ENCODE results near the gene IFI27L1.

Gene IFI27L1, protein sequence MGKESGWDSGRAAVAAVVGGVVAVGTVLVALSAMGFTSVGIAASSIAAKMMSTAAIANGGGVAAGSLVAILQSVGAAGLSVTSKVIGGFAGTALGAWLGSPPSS

DNA sequence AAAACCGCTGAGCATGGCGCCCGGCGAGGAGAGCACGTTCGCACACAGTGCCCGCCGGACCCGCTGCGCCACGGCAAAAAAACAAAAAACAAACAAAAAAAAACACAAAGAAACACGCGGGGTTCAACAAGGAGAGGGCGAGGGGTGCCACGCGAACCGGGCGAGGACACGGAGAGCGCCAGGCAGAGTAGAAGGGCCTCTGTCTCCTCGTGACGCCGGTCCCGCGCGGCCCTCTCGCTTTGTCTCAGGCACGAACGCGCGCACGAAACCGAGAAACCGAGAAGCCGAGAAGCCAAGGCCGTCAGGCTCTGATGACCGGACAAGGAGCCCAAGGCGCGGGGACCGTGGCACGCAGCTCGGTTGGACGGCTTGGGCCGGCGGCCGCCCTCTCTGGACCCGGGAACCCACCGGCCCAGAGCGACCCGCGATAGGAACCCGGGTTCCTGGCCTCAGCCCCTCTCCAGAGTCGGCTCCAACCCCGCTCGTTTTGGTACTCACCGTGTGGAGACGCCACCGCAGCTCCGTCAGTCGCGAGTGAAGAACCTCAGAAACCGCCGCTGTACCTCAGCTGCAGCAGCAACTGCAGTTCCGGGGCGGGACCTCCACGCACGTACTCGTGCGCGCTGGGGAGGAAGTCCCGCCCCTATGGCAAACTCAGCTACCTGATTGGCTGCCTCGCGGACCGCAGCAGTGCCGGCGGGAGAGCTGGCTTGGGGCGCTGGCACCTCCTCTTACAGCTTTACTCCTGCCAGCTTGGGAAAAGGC, at the start of gene IFI27L1, which contains the start of gene DDX24:
TSS of gene IFI27L1 (plus strand) at position 690 of the 765 bp plus-strand sequence. CDS start 15,628 bp downstream, outside the sequence.
TSS of gene DDX24 (minus strand) at position 582 of the 765 bp plus-strand sequence. CDS start 1,460 bp downstream, outside the sequence.
- DNase-seq (ENCODE audit: low read depth in 2 of 2), result peak; percentile 94 to 96

DNA sequence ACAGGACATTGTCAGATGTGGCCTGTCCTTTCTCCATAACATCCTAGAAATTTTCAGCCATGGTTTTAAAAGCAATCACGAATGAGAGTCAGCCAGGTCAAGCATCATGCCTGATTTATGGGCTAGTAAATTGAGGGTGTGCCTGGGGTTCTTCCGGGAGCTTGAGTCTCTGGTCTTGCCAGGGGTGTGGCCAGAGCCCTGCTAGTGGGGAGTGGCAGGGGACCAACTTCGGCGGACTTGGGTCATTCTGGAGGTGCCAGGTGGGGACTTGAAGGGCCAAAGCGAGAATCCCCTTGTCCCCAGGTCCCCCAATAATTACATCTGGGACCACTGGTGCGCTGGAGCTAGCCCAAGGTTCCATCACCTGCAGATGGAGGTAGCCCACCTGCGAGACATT, 49.2 kb upstream of the IFI27L1 start:
- no peak for DNase-seq (ENCODE audit: low read depth in 2 of 2)

DNA sequence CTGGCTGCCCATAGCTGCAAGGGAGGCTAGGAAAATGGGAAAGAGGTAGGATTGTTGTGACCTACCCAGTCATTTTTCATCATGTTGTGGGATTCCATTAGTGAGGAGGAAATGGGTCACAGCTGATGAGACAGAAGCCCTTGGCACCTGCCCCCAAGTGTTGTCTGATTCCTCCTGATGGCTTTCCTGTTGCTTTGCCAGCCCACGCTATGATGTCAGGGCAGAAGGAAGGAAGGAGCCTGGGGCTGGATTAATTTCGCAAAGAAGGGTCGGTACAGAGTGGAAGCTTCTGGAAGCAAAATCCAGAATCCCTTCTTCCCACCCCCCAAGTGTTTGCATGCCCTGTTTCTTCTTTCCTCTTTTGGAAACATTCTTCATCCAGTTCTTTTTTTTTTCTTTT, 46.2 kb upstream of the IFI27L1 start:
- DNase-seq (ENCODE audit: low read depth in 2 of 2), result no peak

DNA sequence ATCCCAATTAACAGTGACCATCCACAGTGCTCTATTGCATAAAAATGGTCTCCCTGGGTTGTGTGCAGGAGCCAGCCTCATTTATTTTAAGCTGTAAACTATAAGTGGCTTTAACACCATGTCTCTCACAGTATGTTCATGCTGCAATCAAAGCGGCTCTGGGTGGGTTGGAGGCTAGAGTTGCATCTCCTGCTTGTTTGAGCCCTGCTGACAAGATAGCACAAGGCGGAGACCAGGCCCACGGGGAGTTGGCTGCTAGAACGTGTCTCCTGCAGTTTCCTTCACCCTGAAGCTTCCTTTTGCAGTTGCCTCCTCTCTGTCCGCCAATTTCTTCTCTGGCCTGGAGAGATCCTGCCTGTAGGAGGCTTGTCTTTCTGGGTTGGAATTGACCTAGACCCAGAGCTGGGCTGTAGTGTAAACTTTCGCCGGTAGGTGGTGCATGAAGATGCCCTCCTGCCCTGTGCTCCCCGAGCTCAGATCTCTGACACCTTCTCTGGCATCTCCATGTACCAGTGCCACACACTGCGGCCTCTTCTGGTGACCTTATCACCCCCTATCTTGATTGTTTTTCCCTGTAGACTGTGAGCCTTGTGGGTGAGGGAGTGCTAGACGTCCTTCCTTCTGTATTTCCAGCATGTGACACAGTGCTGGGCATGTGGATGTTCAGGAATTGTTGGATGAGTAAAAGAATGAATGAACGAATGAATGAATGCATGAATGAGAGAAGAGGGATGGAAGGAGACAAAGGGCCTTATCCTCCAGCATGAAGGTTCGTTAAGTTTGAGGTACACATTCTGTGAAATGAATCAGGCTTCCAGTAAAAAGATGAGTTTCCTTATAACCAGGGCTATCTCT, 44.6 kb upstream of the IFI27L1 start:
- peak; percentile 56 to 77 for DNase-seq (ENCODE audit: low read depth in 2 of 2)

DNA sequence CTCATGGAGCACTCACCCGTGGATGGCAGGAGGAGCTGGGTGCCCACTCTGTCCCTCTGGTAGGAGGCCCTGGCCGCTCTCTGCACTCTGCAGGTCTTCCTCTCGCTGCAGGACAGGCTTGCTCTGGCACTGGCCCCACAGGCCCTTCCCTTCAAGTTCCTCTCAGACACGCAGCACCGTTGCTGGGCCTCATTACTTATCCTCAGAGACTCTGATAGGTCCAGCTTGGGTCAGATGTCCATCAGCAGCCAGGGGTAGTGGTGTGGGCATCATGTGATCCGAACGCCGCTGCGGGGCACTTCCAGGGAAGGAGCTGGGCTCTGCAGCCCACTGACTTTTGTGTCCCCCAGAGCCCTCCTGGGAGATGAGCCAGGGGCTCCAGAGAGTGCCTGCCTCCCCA, 43.2 kb upstream of the IFI27L1 start:
- DNase-seq (ENCODE audit: low read depth in 2 of 2), result no peak

DNA sequence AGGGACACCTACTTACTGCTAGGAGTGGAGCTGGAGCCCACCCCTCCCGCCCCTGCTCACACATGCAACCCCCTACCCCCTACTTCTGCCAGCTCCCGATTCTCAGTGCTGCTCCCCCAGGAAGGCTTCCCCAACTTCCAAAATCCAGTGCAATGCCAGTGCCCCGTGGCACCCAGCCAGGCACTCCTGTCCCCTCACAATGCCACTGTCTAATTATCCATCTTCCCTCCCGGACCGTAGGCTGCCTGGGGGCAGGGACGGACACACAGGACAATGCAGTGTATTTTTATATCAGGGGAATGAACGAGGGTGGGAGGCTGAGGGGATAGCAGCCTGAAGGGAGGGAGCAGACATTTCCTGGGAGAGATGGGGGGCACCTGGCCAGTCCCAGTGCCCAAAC, 42.6 kb upstream of the IFI27L1 start:
- no peak for DNase-seq (ENCODE audit: low read depth in 2 of 2)

DNA sequence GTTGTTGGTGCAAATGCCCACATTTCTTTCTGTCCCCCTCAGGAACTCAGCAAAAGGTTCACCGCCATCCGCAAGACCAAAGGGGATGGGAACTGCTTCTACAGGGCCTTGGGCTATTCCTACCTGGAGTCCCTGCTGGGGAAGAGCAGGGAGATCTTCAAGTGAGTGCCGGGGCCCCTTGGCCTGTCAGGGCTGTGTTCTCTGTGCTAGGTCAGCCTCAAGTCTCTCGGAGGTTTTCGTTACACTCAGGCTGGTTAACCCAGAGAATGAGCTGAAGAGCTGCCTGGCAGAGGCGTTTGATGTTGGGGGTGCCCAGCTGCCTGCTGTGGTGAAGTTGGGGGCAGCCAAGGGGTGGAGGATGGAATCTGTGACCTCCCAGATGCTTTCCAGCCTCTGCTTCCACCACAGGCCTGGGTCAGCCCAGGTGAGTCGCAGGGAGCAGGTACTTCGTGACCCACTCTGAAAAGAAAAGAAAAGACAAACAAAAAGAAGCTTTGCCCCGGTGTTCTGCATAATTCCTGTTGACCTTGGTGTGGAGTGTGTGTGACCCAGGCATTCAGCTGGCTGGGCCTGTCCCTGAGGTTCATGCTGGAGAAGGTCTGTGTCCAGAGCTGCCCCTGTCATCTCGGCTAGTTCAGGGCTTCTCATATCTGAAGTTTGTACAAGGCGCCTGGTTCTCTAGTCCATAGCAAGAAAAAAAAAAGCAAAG, 42.0 kb upstream of the IFI27L1 start:
- DNase-seq (ENCODE audit: low read depth in 2 of 2), result no peak

DNA sequence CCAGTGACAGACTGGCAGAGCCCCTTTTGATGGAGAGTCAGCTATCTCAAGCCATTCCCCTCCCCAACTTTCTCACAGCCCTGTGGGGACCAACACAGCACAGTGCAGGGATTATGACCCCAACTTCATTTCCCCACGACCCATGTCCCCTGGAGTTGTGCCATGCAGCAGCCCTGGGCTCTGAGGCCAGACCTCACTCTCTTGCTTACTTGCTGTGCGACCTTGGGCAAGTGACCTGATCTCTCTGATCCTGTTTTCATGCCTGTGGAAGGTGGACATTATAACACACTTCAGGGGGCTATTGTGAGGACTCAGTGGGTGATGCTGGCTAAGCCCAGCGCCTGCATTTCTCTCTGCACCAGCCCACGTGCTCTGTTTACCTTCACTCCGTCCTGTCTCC, 40.9 kb upstream of the IFI27L1 start:
- no peak for DNase-seq (ENCODE audit: low read depth in 2 of 2)

DNA sequence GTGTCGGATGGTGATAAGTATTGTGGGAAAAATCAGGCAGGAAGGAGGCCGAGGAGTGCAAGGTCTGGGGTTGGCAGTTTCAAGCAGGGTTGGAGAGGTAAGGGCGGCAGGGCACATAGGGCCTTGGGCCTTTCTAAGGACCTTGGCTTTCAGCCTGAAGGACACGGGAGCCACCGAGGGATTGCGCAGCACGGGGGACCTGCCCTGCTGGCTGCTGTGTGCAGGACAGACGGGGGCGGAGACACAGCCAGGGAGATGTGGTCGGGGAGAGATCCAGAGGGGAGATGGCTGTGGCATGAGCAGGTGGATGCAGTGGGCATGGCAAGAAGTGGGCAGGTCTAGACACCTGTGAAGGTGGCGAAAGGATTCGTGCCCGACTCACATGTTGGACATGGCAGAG, 40.3 kb upstream of the IFI27L1 start:
- DNase-seq (ENCODE audit: low read depth in 2 of 2), result no peak

DNA sequence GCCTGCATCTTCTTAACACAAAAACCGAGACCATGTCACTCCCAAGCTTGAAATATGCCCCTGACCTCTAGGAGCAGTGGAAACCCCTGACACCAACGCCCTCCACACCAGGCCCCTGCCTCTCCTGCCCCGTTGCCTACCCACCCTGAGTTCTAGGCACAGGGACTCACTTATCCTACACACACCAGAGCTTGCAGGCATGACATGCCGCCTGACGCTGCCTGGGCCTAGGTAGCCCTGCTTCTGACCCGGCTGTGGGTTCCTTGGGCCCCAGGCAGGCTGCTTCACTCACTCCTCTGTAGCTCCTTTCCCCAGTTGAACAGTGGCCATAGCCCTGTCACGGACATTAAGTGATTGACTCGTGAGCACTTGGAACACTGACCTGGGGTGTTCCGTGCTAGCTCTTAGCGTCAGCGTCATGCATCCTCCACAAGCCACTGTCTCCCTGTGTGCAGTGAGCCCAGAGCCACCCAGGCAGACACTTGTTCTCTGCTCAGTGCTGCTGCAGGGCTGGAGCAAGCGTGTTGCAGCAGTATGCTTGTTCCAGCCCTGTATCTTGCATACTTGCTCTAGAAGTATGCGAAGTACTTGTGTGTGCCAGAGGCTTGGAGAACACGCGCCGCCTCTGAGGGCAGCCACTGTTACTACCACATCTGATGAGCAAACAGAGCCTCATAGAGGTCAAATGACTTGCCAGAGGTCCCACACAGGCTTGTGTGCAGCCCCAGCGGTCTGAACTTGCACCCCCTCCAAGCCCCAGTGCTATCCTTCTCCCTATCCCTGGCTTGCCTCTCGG, 39.4 kb upstream of the IFI27L1 start:
- no peak for DNase-seq (ENCODE audit: low read depth in 2 of 2)

DNA sequence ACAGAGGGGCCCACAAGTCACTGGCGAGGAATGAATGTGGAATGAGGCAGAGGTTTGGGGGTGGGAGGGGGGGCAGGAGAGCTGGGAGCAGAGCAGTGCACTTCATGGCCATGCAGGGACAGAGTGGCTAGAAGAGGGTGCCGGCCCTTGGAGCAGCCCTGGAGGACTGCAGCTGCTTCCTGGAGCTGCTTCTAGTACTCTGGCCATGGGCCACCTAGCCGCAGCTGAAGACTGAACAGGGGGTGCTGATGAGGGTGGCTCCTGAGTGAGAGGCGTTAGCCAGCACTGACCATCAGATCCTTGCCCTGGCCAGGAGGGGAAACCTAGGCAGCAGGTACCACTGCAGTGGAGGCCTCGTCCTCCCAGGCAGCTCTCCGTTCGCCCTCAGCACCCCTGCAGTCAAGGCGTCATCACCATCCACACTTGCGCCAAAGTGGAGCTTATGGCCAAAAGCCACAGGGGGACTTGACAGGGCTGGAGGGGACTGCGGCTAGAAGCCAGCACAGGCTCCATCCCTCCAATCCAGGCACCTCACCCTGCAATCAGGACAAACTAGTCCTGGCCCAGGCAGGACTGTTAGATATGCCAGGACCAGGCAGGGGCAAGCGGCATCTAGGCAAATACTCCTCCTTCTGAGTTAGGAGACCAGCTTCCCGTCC, 38.5 kb upstream of the IFI27L1 start:
- DNase-seq (ENCODE audit: low read depth in 2 of 2), result no peak

DNA sequence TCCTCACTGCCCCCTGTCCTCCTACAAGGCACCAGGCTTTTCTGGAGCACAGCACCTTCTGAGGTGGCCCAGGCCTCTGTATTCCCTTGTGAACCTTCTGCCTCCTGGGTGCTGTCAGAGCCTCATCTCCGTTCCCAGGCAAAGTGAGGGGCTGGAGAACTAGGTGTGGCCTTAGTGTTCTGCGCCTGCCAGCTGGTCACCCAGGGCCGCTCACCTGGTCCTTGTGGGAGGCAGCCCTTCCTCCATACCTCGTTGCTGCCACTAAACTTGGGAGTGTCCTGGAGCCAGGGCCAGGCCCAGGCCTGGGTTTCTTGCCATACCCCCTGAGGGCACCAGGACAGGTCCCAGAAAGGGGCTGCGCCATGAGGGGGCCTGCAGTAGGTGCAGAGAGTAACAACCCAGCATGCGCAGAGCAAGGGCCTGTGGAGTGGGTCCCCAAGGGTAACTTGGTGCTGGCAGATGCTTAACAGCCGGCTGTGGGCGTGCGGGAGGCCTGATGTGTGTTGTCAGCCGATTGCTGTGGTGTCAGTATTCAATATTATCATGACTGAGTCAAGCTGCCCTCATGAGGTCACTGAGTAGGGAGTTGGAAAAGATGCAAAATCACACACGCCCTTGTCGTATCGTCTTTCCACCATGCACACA, 37.9 kb upstream of the IFI27L1 start:
- no peak for DNase-seq (ENCODE audit: low read depth in 2 of 2)

DNA sequence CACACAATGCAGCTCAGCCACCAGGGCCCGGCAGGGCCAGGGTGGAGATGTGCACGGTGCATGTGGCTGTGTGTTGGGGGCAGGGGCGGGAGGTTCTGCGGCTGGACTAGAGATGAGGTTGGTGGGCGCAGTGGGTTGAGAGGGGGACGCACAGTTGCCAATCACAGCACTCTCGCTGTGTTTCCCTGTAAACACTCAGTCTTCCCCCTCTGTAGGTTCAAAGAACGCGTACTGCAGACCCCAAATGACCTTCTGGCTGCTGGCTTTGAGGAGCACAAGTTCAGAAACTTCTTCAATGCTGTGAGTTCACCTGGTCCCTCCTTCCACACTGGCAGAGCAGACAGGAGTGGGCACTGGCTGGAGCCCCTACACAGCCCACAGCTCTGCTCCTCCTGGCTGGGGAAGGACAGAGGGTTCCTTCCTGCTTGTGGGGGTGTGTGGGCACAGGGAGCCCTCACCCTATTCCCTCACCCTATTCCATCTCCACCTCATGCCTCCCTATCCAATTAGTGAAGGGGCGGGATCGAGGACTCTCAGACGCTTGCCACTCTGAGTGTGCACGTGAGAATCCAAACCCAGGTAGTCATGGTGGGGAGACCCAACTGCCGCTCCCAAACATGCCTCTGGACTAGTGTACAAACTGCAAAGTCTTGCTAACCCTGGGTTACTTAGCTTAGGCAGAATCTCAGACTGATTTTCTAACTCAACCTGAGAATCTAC, 37.2 kb upstream of the IFI27L1 start:
- no peak for DNase-seq (ENCODE audit: low read depth in 2 of 2)

DNA sequence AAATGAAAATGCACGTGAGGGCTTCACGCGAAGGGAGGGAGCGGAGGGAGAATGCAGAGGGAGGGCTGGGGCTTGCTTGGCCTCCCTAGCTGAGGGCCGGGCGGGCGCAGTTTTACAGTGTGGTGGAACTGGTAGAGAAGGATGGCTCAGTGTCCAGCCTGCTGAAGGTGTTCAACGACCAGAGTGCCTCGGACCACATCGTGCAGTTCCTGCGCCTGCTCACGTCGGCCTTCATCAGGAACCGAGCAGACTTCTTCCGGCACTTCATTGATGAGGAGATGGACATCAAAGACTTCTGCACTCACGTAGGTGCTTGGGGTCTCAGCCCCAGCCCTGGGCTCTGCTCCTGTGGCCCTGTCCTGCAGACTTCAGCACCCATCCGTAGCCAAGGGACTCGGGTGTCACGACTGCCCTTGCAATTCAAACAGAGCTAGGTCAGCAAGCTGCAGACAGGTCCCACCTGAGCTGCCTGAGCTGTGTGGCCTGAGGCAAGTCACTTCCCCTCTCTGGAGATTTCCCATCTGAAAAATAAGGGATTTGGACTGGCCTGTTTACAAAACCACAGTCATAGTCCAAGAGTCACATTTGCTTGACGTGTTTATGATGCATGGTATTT, 36.5 kb upstream of the IFI27L1 start:
- no peak for DNase-seq (ENCODE audit: low read depth in 2 of 2)

DNA sequence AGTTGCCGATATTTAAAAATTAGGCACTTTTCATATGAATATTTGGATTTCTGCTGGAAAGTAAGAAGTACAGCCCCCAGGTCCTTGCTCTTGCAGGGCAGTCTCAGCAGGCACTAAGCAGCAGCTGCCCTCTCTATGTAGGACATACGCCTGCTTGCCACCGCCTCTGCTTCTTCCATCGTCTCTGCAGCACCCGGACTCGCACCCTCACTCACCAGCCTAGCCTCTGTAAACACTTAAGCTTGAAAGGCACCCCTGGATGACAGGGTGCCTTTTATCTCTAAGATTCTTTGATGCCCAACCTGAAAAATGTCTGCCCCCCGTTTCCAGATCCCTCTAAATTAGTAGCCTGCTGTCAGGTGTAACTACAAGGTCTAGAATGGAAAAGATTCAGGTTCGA, 36.0 kb upstream of the IFI27L1 start:
- no peak for DNase-seq (ENCODE audit: low read depth in 2 of 2)

DNA sequence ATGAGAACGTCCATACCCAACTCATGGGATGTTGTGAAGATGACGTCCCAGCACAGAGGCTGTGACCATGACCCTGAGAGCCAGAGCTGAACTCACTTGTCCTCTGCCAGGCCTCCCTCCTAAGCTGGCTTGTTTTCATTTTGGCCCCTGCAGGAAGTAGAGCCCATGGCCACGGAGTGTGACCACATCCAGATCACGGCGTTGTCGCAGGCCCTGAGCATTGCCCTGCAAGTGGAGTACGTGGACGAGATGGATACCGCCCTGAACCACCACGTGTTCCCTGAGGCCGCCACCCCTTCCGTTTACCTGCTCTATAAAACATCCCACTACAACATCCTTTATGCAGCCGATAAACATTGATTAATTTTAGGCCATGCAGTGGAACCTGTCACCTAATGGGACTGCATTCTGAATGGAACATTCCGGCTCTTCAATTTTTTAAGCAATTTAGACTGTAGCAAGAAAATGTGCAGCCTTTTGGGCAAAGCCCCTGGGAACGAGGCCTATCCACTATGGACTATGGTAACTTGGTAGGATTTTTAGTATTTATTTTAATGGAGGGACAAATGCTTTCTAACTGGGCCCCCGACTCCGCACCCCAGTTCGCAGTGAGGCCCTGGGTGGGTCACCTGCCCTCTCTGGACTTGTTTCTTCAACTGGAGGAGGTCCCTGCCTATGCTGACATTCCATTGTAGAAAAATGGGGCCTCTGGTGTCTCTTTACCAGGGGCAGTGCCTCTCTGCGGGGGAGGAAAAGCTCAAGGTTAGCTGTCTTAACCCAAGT, 35.4 kb upstream of the IFI27L1 start:
- DNase-seq (ENCODE audit: low read depth in 2 of 2), result no peak

DNA sequence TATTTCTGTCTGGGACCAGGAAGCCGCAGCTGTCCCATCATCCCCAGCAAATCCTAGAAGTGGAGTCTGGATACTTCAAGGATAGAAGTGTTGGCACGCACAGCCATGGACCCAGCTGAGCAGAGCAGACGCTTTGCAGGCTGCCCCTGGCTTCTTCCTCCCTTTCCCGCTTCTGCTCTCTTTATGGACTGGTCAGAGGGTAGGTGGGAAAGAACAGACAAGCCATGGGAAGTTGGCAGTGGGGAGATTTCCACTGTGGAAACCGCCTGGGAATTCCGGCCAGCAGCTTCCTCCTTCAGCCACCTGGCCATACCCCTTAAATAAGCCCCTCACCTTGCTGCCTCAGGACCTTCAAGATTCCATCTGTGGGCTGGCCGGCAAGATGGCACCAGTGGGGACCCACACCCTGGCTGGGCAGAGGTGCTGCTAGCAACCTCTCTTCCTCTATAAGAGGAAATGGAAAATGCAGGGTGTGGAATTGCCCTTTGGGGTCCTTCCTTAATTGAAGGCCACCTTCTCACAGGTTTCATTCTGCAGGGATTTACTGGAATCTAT, 34.3 kb upstream of the IFI27L1 start:
- DNase-seq (ENCODE audit: low read depth in 2 of 2), result no peak

DNA sequence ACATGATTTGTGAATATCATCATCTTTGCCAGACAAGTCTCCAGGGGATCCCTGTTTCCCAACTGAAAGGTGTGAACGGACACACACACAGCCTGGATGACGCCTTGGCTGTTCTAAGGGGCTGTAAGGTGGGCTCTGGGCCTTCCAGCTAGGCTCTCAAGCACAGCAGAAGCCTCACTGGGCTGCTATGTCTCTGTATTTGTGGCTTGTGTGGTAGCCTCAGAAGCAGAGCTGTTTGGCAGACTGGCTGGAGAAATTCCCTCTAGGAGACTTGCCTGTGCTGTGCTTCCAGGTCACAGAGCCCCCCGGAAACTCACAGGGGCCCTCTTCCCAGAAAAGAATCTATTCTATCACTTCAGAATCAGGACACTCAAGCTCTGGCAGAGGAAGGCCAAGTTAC, 33.5 kb upstream of the IFI27L1 start:
- no peak for DNase-seq (ENCODE audit: low read depth in 2 of 2)
